ENCODE results near the gene SPATA1. TPM values are rescaled to one million over a fixed set of nuclear protein-coding genes. Genes with fewer than 3 reads are reported as not detected.

SPATA1 gene
- total RNA-seq, 2 donors from 2014 or later = 1.3 to 2.7 TPM

DNA sequence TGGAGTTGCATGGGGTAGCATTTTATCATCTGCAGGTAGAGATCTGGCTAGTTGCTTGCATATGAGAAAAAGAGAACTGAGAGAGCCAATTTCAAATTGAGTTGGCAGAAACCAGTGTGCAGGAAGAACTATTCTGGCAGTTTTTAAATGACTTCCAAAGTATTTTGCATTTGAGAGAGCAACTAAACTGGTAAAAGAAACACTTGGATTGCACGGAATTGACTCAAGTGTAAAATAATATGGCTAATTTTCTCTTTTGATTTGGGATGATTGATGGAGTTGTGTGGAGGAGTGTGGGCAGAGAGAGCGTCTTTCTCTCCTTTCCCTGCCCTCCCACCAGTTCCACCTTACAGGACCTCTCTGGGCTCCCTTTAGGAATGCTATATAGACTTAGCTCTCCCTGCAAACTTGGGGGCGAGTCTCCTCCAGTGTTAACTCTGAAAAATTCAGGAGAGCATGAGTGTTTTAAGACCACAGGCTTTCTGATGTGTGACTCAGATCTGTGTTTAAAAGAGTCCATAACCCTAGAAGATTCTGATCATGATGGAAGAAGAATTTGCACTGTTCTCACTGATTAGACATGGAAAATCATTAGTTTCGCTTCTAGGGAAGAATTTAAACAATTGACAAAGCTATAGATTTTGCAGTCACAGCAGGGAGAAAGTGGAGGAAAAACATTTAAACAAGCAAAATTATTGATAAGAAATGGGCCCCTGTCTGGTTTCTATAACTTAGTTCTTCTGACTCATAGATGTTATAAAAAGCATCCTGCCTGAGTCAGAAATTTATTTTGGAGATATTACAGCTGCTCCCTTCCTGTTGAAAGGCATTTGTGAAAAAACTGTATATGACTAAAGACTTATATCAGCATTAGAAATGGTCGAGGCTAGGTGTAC is 92.9 kb downstream of the SPATA1 start:
- H3K4me1 ChIP-seq = no peaks in the 10 kb centered on the region

DNA sequence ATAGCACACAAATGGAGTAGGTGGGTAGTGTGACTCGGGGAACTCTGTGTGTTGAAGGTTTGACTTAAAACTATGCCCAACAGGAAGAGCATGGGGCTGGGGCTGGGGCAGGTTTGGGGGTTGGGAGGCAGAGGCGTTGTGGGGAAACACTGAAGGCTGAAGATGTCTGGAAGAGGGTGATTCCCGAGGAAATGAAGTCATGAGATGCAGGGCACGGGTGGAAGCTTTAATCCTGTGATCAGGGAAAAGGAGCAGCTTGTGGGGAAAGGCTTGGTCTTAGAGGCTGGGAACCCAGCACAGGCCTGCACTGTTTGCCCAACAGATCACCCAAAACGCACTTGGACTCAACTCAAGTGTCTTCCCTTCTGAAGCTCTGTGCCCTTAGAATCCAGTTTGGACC is 94.6 kb downstream of the SPATA1 start:
- H3K4me3 ChIP-seq = no peak overlapping the region
- H3K27me3 ChIP-seq = no peaks in the 10 kb centered on the region
- intact Hi-C loops (cut with DNase I) = no loop called here
- H3K9me3 ChIP-seq = peaks cover 10% of the 10 kb centered on the region
- H3K4me1 ChIP-seq = no peaks in the 10 kb centered on the region
- DNase-seq = no peak
- TF ChIP-seq, protein P1, sequence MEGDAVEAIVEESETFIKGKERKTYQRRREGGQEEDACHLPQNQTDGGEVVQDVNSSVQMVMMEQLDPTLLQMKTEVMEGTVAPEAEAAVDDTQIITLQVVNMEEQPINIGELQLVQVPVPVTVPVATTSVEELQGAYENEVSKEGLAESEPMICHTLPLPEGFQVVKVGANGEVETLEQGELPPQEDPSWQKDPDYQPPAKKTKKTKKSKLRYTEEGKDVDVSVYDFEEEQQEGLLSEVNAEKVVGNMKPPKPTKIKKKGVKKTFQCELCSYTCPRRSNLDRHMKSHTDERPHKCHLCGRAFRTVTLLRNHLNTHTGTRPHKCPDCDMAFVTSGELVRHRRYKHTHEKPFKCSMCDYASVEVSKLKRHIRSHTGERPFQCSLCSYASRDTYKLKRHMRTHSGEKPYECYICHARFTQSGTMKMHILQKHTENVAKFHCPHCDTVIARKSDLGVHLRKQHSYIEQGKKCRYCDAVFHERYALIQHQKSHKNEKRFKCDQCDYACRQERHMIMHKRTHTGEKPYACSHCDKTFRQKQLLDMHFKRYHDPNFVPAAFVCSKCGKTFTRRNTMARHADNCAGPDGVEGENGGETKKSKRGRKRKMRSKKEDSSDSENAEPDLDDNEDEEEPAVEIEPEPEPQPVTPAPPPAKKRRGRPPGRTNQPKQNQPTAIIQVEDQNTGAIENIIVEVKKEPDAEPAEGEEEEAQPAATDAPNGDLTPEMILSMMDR (IDR thresholded peaks at IDR 0.05) = no peak
- no peaks in the 10 kb centered on the region for H3K36me3 ChIP-seq
- H3K9ac ChIP-seq (ENCODE audit: low read depth in 2 of 2, low read length in 2 of 2) = no peak overlapping the region
- no peak overlapping the region for H3K27ac ChIP-seq

More for the DNA sequence above, 92.9 kb downstream of the SPATA1 start:
- intact Hi-C loops (cut with DNase I) = no loop called here
- H3K27ac ChIP-seq = no peak overlapping the region
- H3K36me3 ChIP-seq = no peaks in the 10 kb centered on the region
- TF ChIP-seq, protein P1 (IDR thresholded peaks at IDR 0.05) = no peak
- H3K27me3 ChIP-seq = no peaks in the 10 kb centered on the region
- no peak for DNase-seq
- no peak overlapping the region for H3K9ac ChIP-seq (ENCODE audit: low read depth in 2 of 2, low read length in 2 of 2)
- no peaks in the 10 kb centered on the region for H3K9me3 ChIP-seq
- no peak overlapping the region for H3K4me3 ChIP-seq

DNA sequence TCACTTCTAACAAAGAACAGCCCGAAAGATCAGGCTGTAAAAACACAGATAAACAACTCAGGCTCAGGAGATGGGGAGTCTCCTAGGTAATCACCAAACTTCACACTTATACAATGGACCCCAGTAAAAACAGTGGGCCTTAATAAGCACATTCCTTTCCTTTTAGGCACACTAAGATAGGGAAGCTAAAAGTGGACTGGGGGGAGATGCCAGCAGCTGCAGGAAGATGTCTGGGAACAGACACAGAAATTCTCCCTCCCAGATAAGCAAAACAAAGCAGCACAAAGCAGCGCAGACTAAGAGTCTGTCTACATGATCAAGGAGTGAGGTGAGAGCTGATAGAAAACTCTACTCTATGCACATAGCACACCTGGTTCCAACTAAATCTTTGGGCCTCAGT is 97.0 kb downstream of the SPATA1 start:
- Histone ChIP-seq H3K4me1 (no peaks in the 10 kb centered on the region), H3K27me3 (no peaks in the 10 kb centered on the region), H3K27ac (no peak overlapping the region), H3K4me3 (no peak overlapping the region), H3K9me3 (peaks cover 10% of the 10 kb centered on the region), H3K36me3 (no peaks in the 10 kb centered on the region), H3K9ac (ENCODE audit: low read depth in 2 of 2, low read length in 2 of 2) (no peak overlapping the region)
- no peak for DNase-seq
- TF ChIP-seq, protein P1 (IDR thresholded peaks at IDR 0.05) = no peak
- intact Hi-C loops (cut with DNase I) = no loop called here

DNA sequence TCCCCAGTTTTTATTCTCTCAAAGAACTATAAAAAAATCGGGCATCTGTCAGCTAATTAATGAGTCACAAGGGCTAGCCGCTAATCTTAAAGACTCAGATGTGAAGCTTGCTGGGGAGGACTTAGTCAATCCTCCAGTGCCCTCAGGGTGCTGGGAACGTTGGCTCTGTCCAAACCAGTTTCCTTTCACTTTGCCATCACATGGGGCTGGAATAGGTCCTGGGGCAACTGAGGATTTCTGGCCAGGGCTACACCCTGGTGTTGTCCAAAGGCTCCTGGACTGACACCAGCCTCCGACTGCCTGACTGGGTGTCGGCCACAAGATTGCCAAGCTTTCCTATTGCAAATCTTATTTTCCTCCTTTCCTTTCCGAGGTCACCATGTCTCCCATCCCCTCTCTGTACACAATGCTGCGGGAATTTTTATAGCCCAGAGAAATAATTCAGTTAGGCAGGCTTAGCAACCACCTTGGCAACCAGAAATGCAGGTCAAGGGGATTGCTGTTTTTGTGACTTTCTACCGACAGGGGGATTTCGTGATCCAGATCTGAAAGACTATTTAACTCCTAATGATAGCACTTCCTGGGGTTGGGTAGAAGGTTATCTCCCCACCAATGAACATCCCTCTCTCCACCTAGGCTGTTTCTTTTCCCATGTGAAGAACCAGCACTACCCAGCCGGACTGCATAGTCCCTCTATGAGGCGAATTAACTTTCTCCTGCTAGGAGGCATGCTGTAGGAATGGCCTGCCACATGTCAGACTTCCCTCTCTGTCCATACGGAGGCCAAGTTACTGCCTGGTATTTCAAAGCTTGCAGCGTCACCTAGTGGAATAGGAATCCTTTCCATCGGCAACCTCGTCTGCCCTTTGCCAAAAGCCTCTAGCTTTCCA is 98.0 kb downstream of the SPATA1 start:
- Histone ChIP-seq H3K36me3 (no peaks in the 10 kb centered on the region), H3K27me3 (no peaks in the 10 kb centered on the region), H3K27ac (peak overlapping the region; percentile 12), H3K4me3 (no peak overlapping the region), H3K9me3 (peaks cover 10% of the 10 kb centered on the region), H3K4me1 (no peaks in the 10 kb centered on the region), H3K9ac (ENCODE audit: low read depth in 2 of 2, low read length in 2 of 2) (peak overlapping the region in 1 of 2 donors; percentile 5)
- DNase-seq = no peak
- intact Hi-C loops (cut with DNase I) = no loop called here
- TF ChIP-seq, protein P1 (IDR thresholded peaks at IDR 0.05) = no peak

DNA sequence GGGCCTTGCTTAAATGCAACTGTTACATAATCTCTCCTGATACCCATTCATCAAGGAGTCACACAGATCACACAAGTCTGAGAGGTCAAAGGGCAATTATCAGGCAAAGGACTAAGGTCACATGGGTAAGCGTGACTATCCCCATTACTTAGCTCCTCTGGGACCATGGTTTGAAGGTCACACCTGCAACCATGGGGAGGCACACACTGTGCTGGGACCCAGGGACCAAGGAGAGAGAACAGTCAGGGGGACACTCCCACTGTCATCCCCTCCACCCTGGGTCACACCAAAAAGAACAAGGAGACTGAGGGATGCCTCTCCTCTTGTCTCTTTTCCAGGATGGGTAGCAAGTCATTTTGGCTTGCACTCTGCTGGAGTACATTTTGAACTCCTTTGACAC is 99.0 kb downstream of the SPATA1 start:
- Histone ChIP-seq H3K4me3 (no peak overlapping the region), H3K4me1 (no peaks in the 10 kb centered on the region), H3K9me3 (peaks cover 10% of the 10 kb centered on the region), H3K27me3 (no peaks in the 10 kb centered on the region), H3K27ac (no peak overlapping the region), H3K36me3 (no peaks in the 10 kb centered on the region), H3K9ac (ENCODE audit: low read depth in 2 of 2, low read length in 2 of 2) (no peak overlapping the region)
- no peak for DNase-seq
- TF ChIP-seq, protein P1 (IDR thresholded peaks at IDR 0.05) = no peak
- intact Hi-C loops (cut with DNase I) = no loop called here
